Gastroesophageal sphincter (tissue), 4 donors: Measurements from ENCODE around the gene SETD1B. TPM values are rescaled to one million over a fixed set of nuclear protein-coding genes. Genes with fewer than 3 reads are reported as not detected.
A peak's percentile ranks its signal among the peaks of the same experiment; 100 is the strongest.
"Not testable (repeated sequence)": the region's sequence is repeated elsewhere in the genome, so short reads cannot be mapped to it uniquely, and the experiment has no call there.

Experiments
- ATAC-seq: fragments of 150-250 bp; one replicate; pipeline ENCODE4 v1.9.1; 2016; ENCODE audit warnings: mild to moderate bottlenecking, moderate library complexity
- H3K27ac ChIP-seq, 4 donors: fragments of 200-600 bp; sonication (generic) in 3 of 4; 1 replicate in 3 of 4; 2 replicates in 1 of 4; pipeline ENCODE4 v1.5.1; 2016 to 2019
- H3K27me3 ChIP-seq: fragments of 200-600 bp; sonication (generic); one replicate; pipeline ENCODE4 v1.5.1; 2019
- H3K36me3 ChIP-seq, 2 donors: fragments of 200-600 bp; sonication (generic); one replicate each; pipeline ENCODE4 v1.5.1; 2019; ENCODE audit warnings: control low read depth in 1 of 2
- H3K4me1 ChIP-seq, 3 donors: fragments of 200-600 bp; sonication (generic); 1 replicate in 2 of 3; 2 replicates in 1 of 3; pipeline ENCODE4 v1.5.1; 2016 to 2019; ENCODE audit warnings: control low read depth in 2 of 3
- H3K4me3 ChIP-seq, 2 donors: fragments of 200-600 bp; sonication (generic); one replicate each; pipeline ENCODE4 v1.5.1; 2019; ENCODE audit warnings: mild to moderate bottlenecking in 1 of 2, moderate library complexity in 1 of 2
- H3K9me3 ChIP-seq, 3 donors: fragments of 200-600 bp; sonication (generic); one replicate each; pipeline ENCODE4 v1.5.1; 2017 to 2019; ENCODE audit warnings: control low read depth in 2 of 3
- EP300 ChIP-seq: sonication (generic); formaldehyde crosslinking; IDR thresholded peaks from one replicate; pipeline ENCODE4 v1.6.1; 2017; ENCODE audit warnings: antibody characterized with exemption, mild to moderate bottlenecking
- POLR2A ChIP-seq, 2 donors: fragments of 450-650 bp; IDR thresholded peaks; one replicate each; pipeline ENCODE4 v1.6.1; 2017; ENCODE audit warnings: antibody characterized with exemption in 2 of 2, mild to moderate bottlenecking in 2 of 2, moderate library complexity in 1 of 2
- POLR2AphosphoS5 ChIP-seq: sonication (generic); formaldehyde crosslinking; IDR thresholded peaks from one replicate; pipeline ENCODE4 v1.6.1; 2017; ENCODE audit warnings: antibody characterized with exemption
- WGBS, 2 donors: methylation state at CpG; one replicate each; pipeline ENCODE4 v1.1.5; 2018; ENCODE audit warnings: low coverage in 1 of 2; 5-methylcytosine and 5-hydroxymethylcytosine counted together
- total RNA-seq, 4 donors: library from RNA; depleted of rRNA; stranded (reverse); fragments of >200 nt; gene quantifications; one replicate each; pipeline ENCODE4 v1.1.0, GENCODE V29; 2016
- TF ChIP-seq, protein P1 (sequence below), 4 experiments: fragments of 200-600 bp in 2 of 4; fragments of 450-650 bp in 2 of 4; sonication (generic) in 1 of 4; IDR thresholded peaks; one replicate each; pipeline ENCODE4 v1.5.1; 2017 to 2019; ENCODE audit warnings: antibody characterized with exemption in 4 of 4, mild to moderate bottlenecking in 2 of 4, moderate library complexity in 2 of 4

The SETD1B gene
- 10 to 100 TPM in 3 of 4 donors, 1 to 10 TPM in 1; 9.6 to 25.1 (median 20.3) TPM for total RNA-seq

DNA sequence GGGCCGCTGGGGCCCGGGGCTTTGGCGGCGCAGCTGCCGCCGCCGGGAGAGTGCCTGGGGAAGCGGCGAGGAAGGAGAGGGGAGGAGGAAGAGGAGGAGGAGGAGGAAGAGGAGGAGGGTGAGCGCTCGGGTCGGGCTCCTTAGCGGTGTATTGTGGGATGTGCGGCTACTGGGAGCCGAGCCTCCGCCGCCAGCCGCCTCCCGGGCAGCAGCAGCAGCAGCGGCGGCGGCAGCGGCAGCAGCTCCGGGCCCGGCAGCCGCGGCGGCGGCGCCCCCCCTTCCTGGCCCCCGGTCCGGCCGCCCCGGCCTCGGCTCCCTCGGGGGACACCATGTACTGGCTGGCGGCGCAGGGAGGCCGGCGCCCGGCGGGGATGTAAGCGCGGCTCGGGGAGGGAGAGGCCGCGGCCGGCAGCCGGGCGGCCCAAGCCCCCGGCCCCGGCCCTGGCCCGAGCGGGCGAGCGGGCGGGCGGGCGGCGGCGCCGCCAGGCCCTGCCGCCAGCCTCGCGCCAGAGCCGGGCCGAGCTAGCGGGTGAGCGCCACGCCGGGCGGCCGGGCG lies at the start of gene SETD1B:
Gene SETD1B (plus strand): TSS at position 149 of the 556 bp plus-strand sequence. CDS start 729 bp downstream, outside the sequence.
- Histone ChIP-seq H3K36me3 (peaks cover 0 to 22% of the 10 kb centered on the region in 2 donors), H3K27ac (peak within 1 kb of the TSS; percentile 100), H3K4me3 (peak within 1 kb of the TSS; percentile 85), H3K27me3 (no peaks in the 10 kb centered on the region), H3K4me1 (peaks cover 0 to 60% (median 20%) of the 10 kb centered on the region in 3 donors), H3K9me3 (no peaks in the 10 kb centered on the region)
- TF ChIP-seq EP300 (no peak), POLR2A (IDR thresholded peaks at IDR 0.05) (peak in 1 of 2 donors; percentile 52)
- TF ChIP-seq, protein P1, sequence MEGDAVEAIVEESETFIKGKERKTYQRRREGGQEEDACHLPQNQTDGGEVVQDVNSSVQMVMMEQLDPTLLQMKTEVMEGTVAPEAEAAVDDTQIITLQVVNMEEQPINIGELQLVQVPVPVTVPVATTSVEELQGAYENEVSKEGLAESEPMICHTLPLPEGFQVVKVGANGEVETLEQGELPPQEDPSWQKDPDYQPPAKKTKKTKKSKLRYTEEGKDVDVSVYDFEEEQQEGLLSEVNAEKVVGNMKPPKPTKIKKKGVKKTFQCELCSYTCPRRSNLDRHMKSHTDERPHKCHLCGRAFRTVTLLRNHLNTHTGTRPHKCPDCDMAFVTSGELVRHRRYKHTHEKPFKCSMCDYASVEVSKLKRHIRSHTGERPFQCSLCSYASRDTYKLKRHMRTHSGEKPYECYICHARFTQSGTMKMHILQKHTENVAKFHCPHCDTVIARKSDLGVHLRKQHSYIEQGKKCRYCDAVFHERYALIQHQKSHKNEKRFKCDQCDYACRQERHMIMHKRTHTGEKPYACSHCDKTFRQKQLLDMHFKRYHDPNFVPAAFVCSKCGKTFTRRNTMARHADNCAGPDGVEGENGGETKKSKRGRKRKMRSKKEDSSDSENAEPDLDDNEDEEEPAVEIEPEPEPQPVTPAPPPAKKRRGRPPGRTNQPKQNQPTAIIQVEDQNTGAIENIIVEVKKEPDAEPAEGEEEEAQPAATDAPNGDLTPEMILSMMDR (IDR thresholded peaks at IDR 0.05), result peak in 1 of 4 experiments; percentile 14
- ATAC-seq, result no peak
- WGBS, 2 donors, result 0% methylated on average over 9 of the region's 74 CpGs; no CpG with 5 or more reads in 1 of the 2 donors

DNA sequence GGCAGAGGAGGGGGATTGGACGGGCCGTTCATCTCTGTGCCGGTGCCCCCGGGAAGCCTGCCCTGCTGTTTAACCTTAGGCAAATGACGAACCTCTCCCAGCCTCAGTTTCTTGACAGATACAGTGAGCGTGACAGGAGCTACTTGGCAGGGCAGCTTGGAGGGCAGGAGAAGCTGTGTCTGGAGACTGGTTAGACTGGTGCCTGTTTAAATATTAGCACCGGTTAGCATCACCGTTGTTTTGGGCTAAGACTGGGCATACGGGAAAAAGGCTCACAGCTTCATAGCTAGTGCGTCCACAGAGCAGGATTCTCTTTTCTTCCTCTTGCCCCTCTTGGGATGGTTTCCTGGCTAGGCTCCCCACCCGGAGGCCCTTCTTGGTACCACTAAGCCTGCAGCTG lies 49.0 kb upstream of the SETD1B start:
- H3K9me3 ChIP-seq, result no peaks in the 10 kb centered on the region
- WGBS, 2 donors, result 93 to 95% methylated on average over 4 to 7 of the region's 11 CpGs
- peak overlapping the region in 2 of 4 donors; percentile 73 to 74 for H3K27ac ChIP-seq
- H3K4me1 ChIP-seq, result peaks cover 0 to 20% (median 0%) of the 10 kb centered on the region in 3 donors
- peaks cover 0 to 58% of the 10 kb centered on the region in 2 donors for H3K36me3 ChIP-seq
- no peaks in the 10 kb centered on the region for H3K27me3 ChIP-seq
- TF ChIP-seq EP300 (no peak), POLR2A (IDR thresholded peaks at IDR 0.05) (no peak), POLR2AphosphoS5 (no peak)
- TF ChIP-seq, protein P1 (IDR thresholded peaks at IDR 0.05), result no peak
- ATAC-seq, result no peak
- H3K4me3 ChIP-seq, result no peak overlapping the region

DNA sequence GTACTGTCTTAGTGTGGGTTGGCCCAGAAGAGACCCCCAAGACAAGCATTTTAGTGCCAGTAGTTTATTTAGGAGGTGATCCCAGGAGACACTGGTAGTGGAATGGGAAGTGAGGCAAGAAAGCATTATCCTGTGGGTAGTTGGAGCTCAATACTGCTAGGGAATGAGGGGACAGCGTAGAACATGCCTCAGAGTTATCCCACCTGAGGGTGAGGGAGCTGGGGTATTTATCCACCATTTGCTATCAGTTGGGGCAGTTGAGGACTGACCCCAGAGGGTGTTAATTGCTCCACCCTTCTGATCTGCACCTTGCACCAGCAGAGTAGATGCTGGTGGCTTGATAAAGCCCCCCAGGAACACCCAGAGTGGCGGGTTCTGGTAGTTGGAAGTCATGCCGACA lies 48.2 kb upstream of the SETD1B start:
- no peak for ATAC-seq
- Histone ChIP-seq H3K27me3 (no peaks in the 10 kb centered on the region), H3K9me3 (no peaks in the 10 kb centered on the region), H3K4me1 (peaks cover 0 to 20% (median 0%) of the 10 kb centered on the region in 3 donors), H3K36me3 (peaks cover 0 to 51% of the 10 kb centered on the region in 2 donors), H3K4me3 (no peak overlapping the region), H3K27ac (peak overlapping the region in 1 of 4 donors; percentile 74)
- TF ChIP-seq, protein P1 (IDR thresholded peaks at IDR 0.05), result no peak
- TF ChIP-seq POLR2AphosphoS5, result no peak
- TF ChIP-seq EP300, result no peak
- no peak for TF ChIP-seq POLR2A (IDR thresholded peaks at IDR 0.05)
- 92 to 100% methylated on average over 2 to 3 of the region's 3 CpGs for WGBS, 2 donors

DNA sequence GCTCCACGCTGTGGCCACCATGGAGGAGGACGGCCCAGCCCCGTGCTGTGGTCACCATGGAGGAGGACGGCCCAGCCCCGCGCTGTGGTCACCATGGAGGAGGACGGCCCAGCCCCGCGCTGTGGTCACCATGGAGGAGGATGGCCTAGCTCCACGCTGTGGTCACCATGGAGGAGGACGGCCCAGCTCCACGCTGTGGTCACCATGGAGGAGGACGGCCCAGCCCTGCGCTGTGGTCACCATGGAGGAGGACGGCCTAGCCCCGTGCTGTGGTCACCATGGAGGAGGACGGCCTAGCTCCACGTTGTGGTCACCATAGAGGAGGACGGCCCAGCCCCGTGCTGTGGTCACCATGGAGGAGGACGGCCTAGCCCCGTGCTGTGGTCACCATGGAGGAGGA lies 45.3 kb upstream of the SETD1B start:
- WGBS, 2 donors, result no CpG with 5 or more reads among the region's 22 CpGs
- not testable (repeated sequence) for H3K27ac ChIP-seq, ATAC-seq

DNA sequence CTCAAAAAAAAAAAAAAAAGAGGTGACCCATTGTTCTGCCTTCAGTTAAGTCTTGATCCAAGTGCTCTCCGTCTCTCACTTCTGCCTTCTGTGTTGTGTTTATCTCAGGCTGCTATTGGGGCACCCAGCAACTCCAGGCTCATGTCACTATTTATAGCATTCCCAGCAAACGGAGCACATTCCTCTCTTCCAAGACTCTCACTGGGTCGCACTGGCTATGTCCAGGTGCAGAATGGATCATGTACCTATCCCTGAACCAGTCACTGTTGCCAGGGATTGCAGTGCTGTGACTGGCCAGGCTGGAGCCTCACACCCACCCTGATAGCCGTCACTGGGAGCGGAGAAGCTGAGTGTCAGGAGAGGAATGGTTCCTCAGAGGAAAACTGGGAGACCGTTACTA lies 41.5 kb upstream of the SETD1B start:
- Histone ChIP-seq H3K9me3 (no peaks in the 10 kb centered on the region), H3K36me3 (peaks cover 0 to 13% of the 10 kb centered on the region in 2 donors), H3K4me1 (peaks cover 0 to 43% (median 23%) of the 10 kb centered on the region in 3 donors), H3K27ac (peak overlapping the region in 3 of 4 donors; percentile 72 to 77 (median 73)), H3K27me3 (no peaks in the 10 kb centered on the region), H3K4me3 (no peak overlapping the region)
- no peak for ATAC-seq
- TF ChIP-seq EP300 (no peak), POLR2AphosphoS5 (peak; percentile 53)
- 0 to 46% methylated on average over 1 to 5 of the region's 6 CpGs for WGBS, 2 donors

More for the DNA sequence above, 45.3 kb upstream of the SETD1B start:
- Histone ChIP-seq H3K4me1 (peaks cover 0 to 34% (median 8%) of the 10 kb centered on the region in 3 donors), H3K36me3 (peaks cover 0 to 34% of the 10 kb centered on the region in 2 donors)
- H3K4me3 ChIP-seq, H3K9me3 ChIP-seq, H3K27me3 ChIP-seq: not testable (repeated sequence)

DNA sequence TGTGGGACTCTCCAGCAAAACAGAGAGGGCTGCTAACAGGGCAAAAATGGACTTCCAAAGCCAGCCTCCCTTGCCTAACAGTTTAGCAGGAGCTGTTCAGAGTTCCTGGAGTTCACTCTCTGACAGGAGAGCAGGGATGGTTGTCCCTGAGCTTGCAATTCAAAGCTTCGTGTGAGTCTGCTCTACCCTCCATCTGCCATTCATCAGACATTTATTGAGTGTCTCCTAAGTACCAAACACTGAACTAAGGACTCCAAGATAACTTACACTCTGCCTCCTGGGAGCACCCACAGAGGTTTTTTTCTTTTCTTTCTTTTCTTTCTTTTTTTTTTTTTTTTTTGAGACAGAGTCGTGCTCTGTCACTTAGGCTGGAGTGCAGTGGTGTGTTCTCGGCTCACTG lies 39.0 kb upstream of the SETD1B start:
- no peak overlapping the region for H3K4me3 ChIP-seq
- no peaks in the 10 kb centered on the region for H3K27me3 ChIP-seq
- H3K36me3 ChIP-seq, result no peaks in the 10 kb centered on the region
- no peaks in the 10 kb centered on the region for H3K9me3 ChIP-seq
- TF ChIP-seq, protein P1 (IDR thresholded peaks at IDR 0.05), result no peak
- TF ChIP-seq POLR2AphosphoS5, result no peak
- no peak for TF ChIP-seq POLR2A (IDR thresholded peaks at IDR 0.05)
- no peak for TF ChIP-seq EP300
- peaks cover 0 to 68% (median 34%) of the 10 kb centered on the region in 3 donors for H3K4me1 ChIP-seq
- H3K27ac ChIP-seq, result no peak overlapping the region
- WGBS, 2 donors, result 50 to 80% methylated on average over 1 of the region's 3 CpGs
- no peak for ATAC-seq
